HFFc6 (cell line): ENCODE data around the gene PPAN. TPM values are rescaled to one million over a fixed set of nuclear protein-coding genes. Genes with fewer than 3 reads are reported as not detected.

Experiments used
- DNase-seq: peaks from one replicate; pipeline ENCODE4 v3.0.0-alpha.2; 2018
- H3K27ac Mint-ChIP-seq: 2 replicates; pipeline ENCODE4 v1.8.0; 2020; ENCODE audit warnings: mild to moderate bottlenecking, mixed read lengths
- H3K27me3 Mint-ChIP-seq: 2 replicates; pipeline ENCODE4 v1.8.0; 2021; ENCODE audit warnings: mild to moderate bottlenecking, moderate library complexity, mixed read lengths; ENCODE audit not compliant: insufficient read depth
- H3K36me3 Mint-ChIP-seq: 2 replicates; pipeline ENCODE4 v1.8.0; 2021; ENCODE audit warnings: low read depth, mixed read lengths
- H3K4me1 Mint-ChIP-seq: 2 replicates; pipeline ENCODE4 v1.8.0; 2020; ENCODE audit warnings: low read depth, mixed read lengths
- H3K4me3 Mint-ChIP-seq: 2 replicates; pipeline ENCODE4 v1.8.0; 2020; ENCODE audit warnings: mild to moderate bottlenecking, moderate library complexity, mixed read lengths
- H3K9me3 Mint-ChIP-seq: 2 replicates; pipeline ENCODE4 v1.8.0; 2020; ENCODE audit warnings: mild to moderate bottlenecking, mixed read lengths
- total RNA-seq, 6 experiments: library from RNA; stranded (reverse); fragmentation: NEBNext Ultra II Directional; extraction: Animal tissue kit (Norgen Biotek cat#: 25700); gene quantifications; 2 replicates in 1 of 6; 3 replicates in 5 of 6; pipeline ENCODE4 v1.2.3, GENCODE V29; 2021
- TF ChIP-seq, protein P1 (sequence below): fragments of 200-600 bp; sonication (generic); IDR thresholded peaks from 2 replicates; pipeline ENCODE4 v1.5.0; 2021; ENCODE audit warnings: antibody characterized with exemption, mild to moderate bottlenecking

PPAN gene
- total RNA-seq, 6 experiments from 2014 or later, result 36.4 to 42.2 (median 41.0) TPM

DNA sequence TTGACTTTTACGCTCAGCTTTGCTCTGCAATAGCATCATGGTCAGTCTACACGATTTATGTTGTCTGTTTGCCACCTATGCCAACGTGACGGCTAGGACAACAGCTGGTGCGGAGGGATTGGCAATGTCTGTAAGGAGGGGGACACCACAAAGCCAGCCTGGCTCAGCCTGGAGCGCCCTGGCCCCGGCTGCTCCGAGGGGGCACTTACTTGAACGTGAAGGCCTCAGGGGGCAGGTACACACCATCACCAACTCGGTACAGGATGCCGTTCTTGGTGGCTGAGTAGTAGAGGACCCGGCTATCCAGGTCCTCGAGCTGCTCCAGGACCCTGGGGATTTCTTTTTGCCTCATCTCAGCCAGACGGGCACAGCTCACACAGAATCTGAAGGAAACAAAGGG, 40.0 kb downstream of the PPAN start:
- TF ChIP-seq, protein P1, sequence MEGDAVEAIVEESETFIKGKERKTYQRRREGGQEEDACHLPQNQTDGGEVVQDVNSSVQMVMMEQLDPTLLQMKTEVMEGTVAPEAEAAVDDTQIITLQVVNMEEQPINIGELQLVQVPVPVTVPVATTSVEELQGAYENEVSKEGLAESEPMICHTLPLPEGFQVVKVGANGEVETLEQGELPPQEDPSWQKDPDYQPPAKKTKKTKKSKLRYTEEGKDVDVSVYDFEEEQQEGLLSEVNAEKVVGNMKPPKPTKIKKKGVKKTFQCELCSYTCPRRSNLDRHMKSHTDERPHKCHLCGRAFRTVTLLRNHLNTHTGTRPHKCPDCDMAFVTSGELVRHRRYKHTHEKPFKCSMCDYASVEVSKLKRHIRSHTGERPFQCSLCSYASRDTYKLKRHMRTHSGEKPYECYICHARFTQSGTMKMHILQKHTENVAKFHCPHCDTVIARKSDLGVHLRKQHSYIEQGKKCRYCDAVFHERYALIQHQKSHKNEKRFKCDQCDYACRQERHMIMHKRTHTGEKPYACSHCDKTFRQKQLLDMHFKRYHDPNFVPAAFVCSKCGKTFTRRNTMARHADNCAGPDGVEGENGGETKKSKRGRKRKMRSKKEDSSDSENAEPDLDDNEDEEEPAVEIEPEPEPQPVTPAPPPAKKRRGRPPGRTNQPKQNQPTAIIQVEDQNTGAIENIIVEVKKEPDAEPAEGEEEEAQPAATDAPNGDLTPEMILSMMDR, result no peak
- Mint-ChIP-seq H3K9me3 (no peaks in the 10 kb centered on the region), H3K4me1 (no peaks in the 10 kb centered on the region), H3K27ac (no peak overlapping the region), H3K4me3 (no peak overlapping the region), H3K27me3 (peaks cover 5% of the 10 kb centered on the region), H3K36me3 (peaks cover 18% of the 10 kb centered on the region)
- DNase-seq, result no peak

DNA sequence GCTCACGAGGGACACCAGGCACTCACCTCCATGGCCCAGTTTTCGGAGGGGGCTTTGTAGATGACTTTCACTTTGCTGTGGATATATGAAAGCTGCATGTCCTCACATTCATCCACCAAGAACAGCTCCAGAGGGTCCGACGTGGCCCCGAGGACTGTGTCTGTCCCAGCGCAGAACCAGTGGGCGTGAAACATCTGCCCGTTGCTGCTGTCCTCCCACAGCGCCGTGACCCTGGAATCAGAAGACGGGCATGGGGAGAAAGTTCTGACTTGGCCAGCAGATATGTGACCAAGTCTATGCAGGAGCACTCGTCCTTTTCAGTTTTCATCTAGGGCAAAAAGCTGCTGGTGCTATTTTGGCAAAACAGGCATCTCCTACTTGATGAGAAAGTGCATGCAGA, 43.3 kb downstream of the PPAN start:
- Mint-ChIP-seq H3K27me3 (peaks cover 2% of the 10 kb centered on the region), H3K9me3 (no peaks in the 10 kb centered on the region), H3K4me3 (no peak overlapping the region), H3K27ac (no peak overlapping the region), H3K4me1 (no peaks in the 10 kb centered on the region), H3K36me3 (peaks cover 24% of the 10 kb centered on the region)
- DNase-seq, result no peak
- TF ChIP-seq, protein P1, result no peak

DNA sequence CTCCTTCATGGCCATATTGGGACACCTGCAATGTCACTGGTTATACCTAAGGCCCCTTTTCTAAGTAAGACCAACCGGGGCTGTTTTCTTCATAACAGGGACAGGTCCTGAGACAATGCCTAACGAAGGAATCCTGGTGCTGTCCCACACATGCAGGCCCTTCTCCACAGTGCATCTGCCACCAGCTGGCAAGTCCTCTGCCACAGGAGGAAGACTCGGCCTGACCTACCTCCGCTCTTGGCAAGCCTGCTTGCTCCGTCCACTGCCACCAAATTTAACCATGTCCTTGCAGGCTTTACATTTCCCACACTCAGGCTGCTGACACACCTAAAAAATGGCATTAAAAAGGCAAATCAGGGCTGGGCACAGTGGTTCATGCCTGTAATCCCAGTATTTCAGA, 45.4 kb downstream of the PPAN start:
- peaks cover 29% of the 10 kb centered on the region for H3K36me3 Mint-ChIP-seq
- no peak overlapping the region for H3K4me3 Mint-ChIP-seq

DNA sequence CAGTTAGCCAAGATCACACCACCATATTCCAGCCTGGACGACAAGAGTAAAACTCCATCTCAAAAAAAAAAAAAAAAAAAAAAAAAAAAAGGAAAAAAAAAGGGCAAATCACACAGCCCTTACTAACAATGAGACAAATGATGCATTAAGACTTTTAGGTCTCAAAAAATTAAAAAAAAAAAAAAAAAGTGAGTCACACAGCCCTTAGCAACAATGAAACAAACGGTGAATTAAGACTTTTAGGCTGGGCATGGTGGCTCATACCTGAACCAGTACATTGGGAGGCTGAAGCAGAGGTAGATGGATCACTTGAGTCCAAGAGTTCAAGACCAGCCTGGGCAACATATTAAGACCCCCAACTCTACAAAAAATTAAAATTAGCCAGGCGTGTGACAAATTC, 45.9 kb downstream of the PPAN start:
- Mint-ChIP-seq H3K27me3 (peaks cover 2% of the 10 kb centered on the region), H3K9me3 (no peaks in the 10 kb centered on the region), H3K4me1 (no peaks in the 10 kb centered on the region), H3K27ac (peak overlapping the region; percentile 77), H3K4me3 (no peak overlapping the region), H3K36me3 (peaks cover 33% of the 10 kb centered on the region)
- DNase-seq, result peak; percentile 17
- TF ChIP-seq, protein P1, result no peak

More for the DNA sequence above, 45.4 kb downstream of the PPAN start:
- Mint-ChIP-seq H3K9me3 (no peaks in the 10 kb centered on the region), H3K27me3 (peaks cover 2% of the 10 kb centered on the region), H3K4me1 (no peaks in the 10 kb centered on the region), H3K27ac (no peak overlapping the region)
- no peak for DNase-seq
- TF ChIP-seq, protein P1, result no peak

DNA sequence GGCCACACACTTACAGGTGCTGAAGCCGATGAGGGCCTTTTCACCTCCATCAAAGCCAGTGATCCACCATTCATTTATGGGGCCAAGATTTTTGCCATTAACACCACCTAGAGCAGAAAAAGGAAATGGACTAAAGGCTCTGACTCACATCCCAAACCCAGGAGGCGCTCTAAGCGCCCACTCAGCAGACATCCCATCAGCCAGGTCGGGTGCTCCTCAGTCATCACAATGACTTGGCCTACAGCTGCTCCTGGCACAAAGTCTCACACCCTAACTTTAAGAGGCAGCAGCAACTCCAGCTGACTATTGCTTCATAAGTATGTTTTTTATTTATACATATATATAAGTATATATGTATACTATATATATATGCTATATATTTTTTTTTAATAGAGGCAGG, 49.7 kb downstream of the PPAN start:
- no peak for DNase-seq
- Mint-ChIP-seq H3K4me1 (no peaks in the 10 kb centered on the region), H3K27ac (no peak overlapping the region; the same call in 1 of the 2 replicates), H3K27me3 (no peaks in the 10 kb centered on the region; the same call in 1 of the 2 replicates), H3K36me3 (peaks cover 50% of the 10 kb centered on the region), H3K4me3 (no peak overlapping the region), H3K9me3 (no peaks in the 10 kb centered on the region)
- TF ChIP-seq, protein P1, result peak; percentile 37

DNA sequence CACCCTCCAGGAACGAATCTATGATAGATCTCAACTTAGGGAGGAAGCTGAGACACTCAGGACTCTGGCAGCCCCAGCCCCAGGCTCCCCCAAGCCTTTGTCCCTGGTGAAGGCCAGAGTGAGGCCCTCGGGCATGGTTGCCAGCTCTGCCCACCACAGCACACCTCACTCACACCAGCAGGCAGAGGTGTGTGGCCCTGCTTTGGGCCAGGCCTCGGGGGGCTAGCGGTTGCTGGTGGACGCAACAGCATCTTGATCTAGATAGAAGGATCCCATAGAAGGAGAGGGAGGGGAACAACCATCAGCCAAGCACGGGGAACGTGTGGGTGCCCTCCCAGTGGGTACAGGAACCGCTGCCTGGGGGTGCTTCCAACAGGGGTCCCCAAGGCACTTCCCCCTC, 51.9 kb downstream of the PPAN start:
- no peak for DNase-seq
- no peak overlapping the region for H3K4me3 Mint-ChIP-seq
- H3K27me3 Mint-ChIP-seq, result no peaks in the 10 kb centered on the region; the same call in 1 of the 2 replicates
- no peaks in the 10 kb centered on the region for H3K9me3 Mint-ChIP-seq
- H3K27ac Mint-ChIP-seq, result no peak overlapping the region
- TF ChIP-seq, protein P1, result no peak
- peaks cover 49% of the 10 kb centered on the region for H3K36me3 Mint-ChIP-seq
- H3K4me1 Mint-ChIP-seq, result no peaks in the 10 kb centered on the region
